ENCODE results near the gene IQCH. TPM values are rescaled to one million over a fixed set of nuclear protein-coding genes. Genes with fewer than 3 reads are reported as not detected.

The IQCH gene
- total and polyA plus RNA-seq, 9 of the 15 experiments (the other 6 are each of a cell fraction or from before 2014, with no cell fraction given) = 1.8 to 3.9 (median 2.7) TPM

GRCh38 chr15:67254238-67255175 is at the start of gene IQCH, which contains the start of gene AAGAB (continued):
- TF ChIP-seq, protein P1, sequence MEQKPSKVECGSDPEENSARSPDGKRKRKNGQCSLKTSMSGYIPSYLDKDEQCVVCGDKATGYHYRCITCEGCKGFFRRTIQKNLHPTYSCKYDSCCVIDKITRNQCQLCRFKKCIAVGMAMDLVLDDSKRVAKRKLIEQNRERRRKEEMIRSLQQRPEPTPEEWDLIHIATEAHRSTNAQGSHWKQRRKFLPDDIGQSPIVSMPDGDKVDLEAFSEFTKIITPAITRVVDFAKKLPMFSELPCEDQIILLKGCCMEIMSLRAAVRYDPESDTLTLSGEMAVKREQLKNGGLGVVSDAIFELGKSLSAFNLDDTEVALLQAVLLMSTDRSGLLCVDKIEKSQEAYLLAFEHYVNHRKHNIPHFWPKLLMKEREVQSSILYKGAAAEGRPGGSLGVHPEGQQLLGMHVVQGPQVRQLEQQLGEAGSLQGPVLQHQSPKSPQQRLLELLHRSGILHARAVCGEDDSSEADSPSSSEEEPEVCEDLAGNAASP (IDR thresholded peaks at IDR 0.05) = no peak
- TF ChIP-seq TRIM24 (IDR thresholded peaks at IDR 0.05) (no peak; a peak in 1 of 4 replicates), ZNF263 (CRISPR knock-in tag; IDR thresholded peaks at IDR 0.05; ENCODE audit: borderline replicate concordance) (peak; percentile 55; the same call in 1 of the 2 replicates), POLR2A (conservative IDR thresholded peaks at IDR 0.05) (peak; percentile 97), SIN3B (IDR thresholded peaks at IDR 0.05; ENCODE audit: low read depth) (peak; percentile 87), ASH1L (IDR thresholded peaks at IDR 0.05; ENCODE audit: borderline replicate concordance, low read depth, partially characterized antibody) (peak; percentile 82), ZFX (CRISPR knock-in tag; IDR thresholded peaks at IDR 0.05) (peak; percentile 98), KAT8 (IDR thresholded peaks at IDR 0.05; ENCODE audit: low read depth) (no peak), E2F3 (CRISPR knock-in tag; IDR thresholded peaks at IDR 0.05) (no peak; the same call in 1 of the 2 replicates), HLTF (IDR thresholded peaks at IDR 0.05) (peak; percentile 16; the same call in 1 of the 2 replicates), BRCA1 (IDR thresholded peaks at IDR 0.05) (no peak), BRCA1 (CRISPR knock-in tag; IDR thresholded peaks at IDR 0.05) (no peak), ETV6 (IDR thresholded peaks at IDR 0.05; ENCODE audit: borderline replicate concordance in 1 of 2, low read depth in 2 of 2, low read length in 1 of 2) (no peak), ETV6 (CRISPR knock-in tag; IDR thresholded peaks at IDR 0.05; ENCODE audit: borderline replicate concordance) (0 out of 2 replicates have a peak, but pooled peaks have one; percentile 42), ZNF589 (CRISPR knock-in tag; IDR thresholded peaks at IDR 0.05; ENCODE audit: low read depth) (peak; percentile 68; the same call in 1 of the 2 replicates), NR4A1 (CRISPR knock-in tag; IDR thresholded peaks at IDR 0.05) (no peak; the same call in 1 of the 2 replicates), NR4A1 (tag; IDR thresholded peaks at IDR 0.05) (0 out of 2 replicates have a peak, but pooled peaks have one; percentile 18), MCM3 (IDR thresholded peaks at IDR 0.05) (no peak), MYC (IDR thresholded peaks at IDR 0.05; ENCODE audit: low read depth, low read length) (peak; percentile 80), MYC (CRISPR knock-in tag; IDR thresholded peaks at IDR 0.05; ENCODE audit: borderline replicate concordance, low read depth) (peak; percentile 19; the same call in 1 of the 2 replicates), ZNF511 (CRISPR knock-in tag; IDR thresholded peaks at IDR 0.05) (peak; percentile 68)
- TF ChIP-seq, protein P2, sequence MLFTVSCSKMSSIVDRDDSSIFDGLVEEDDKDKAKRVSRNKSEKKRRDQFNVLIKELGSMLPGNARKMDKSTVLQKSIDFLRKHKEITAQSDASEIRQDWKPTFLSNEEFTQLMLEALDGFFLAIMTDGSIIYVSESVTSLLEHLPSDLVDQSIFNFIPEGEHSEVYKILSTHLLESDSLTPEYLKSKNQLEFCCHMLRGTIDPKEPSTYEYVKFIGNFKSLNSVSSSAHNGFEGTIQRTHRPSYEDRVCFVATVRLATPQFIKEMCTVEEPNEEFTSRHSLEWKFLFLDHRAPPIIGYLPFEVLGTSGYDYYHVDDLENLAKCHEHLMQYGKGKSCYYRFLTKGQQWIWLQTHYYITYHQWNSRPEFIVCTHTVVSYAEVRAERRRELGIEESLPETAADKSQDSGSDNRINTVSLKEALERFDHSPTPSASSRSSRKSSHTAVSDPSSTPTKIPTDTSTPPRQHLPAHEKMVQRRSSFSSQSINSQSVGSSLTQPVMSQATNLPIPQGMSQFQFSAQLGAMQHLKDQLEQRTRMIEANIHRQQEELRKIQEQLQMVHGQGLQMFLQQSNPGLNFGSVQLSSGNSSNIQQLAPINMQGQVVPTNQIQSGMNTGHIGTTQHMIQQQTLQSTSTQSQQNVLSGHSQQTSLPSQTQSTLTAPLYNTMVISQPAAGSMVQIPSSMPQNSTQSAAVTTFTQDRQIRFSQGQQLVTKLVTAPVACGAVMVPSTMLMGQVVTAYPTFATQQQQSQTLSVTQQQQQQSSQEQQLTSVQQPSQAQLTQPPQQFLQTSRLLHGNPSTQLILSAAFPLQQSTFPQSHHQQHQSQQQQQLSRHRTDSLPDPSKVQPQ (CRISPR knock-in tag; IDR thresholded peaks at IDR 0.05; ENCODE audit: borderline replicate concordance) = no peak
- TF ChIP-seq, protein P3, sequence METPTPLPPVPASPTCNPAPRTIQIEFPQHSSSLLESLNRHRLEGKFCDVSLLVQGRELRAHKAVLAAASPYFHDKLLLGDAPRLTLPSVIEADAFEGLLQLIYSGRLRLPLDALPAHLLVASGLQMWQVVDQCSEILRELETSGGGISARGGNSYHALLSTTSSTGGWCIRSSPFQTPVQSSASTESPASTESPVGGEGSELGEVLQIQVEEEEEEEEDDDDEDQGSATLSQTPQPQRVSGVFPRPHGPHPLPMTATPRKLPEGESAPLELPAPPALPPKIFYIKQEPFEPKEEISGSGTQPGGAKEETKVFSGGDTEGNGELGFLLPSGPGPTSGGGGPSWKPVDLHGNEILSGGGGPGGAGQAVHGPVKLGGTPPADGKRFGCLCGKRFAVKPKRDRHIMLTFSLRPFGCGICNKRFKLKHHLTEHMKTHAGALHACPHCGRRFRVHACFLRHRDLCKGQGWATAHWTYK (CRISPR knock-in tag; IDR thresholded peaks at IDR 0.05) = peak; percentile 75; the same call in 1 of the 2 replicates

Data from K562 (cell line).